ENCODE data around the gene IER3.
"Not testable (repeated sequence)": the region's sequence is repeated elsewhere in the genome, so short reads cannot be mapped to it uniquely, and the experiment has no call there.

IER3 gene

DNA sequence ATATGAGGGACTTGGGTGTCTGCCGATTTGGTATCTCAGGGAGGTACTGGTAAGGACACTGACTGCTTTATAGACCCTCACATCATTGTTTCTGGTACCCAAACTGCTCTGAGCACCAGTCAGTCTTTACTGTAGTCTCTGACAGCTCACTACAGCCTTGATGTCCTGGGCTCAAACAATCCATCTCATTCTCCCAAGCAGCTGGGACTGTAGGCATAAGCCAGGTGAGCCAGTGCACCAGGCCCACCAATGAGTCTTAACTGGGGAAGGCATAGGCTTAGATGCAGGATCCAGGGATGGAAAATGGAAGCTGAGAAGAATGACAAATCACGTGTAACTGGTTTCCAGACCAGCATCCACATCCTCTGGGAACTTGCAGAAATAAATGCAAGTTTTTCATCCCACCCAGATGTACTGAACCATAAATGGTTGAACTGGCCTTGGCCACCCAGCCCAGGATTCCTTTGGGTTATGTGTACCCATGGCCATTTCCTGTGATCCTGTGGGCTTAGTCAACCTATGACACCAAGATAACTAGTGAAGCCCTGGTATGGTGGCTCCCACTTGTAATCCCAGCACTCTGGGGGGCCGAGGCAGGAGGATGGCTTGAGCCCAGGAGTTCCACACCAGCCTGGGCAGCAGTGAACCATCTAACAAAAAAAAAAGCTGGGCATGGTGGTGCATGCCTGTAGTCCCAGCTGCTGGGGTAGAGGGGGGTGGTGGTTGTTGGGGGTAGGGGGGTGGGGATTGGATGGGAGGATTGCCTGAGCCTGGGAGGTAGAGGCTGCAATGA lies 18.4 kb downstream of the IER3 start:
- FAIRE-seq (peak; percentile 61), DNase-seq (ENCODE audit: low spot score) (peak; percentile 86)

GRCh38 chr6:30724906-30725667 lies 19.3 kb downstream of the IER3 start:
- DNase-seq (ENCODE audit: low spot score) (no peak), FAIRE-seq (no peak)

- FAIRE-seq; DNase-seq (ENCODE audit: low spot score): not testable (repeated sequence)
Observed at GRCh38 chr6:30723843-30724741, 20.3 kb downstream of the IER3 start.

GRCh38 chr6:30723159-30723842 lies 21.0 kb downstream of the IER3 start:
- not testable (repeated sequence) for DNase-seq (ENCODE audit: low spot score); FAIRE-seq

GRCh38 chr6:30722280-30723112 lies 21.9 kb downstream of the IER3 start:
- DNase-seq (ENCODE audit: low spot score) (peak; percentile 67), FAIRE-seq (no peak)

- not testable (repeated sequence) for DNase-seq (ENCODE audit: low spot score); FAIRE-seq
Observed at GRCh38 chr6:30722025-30722279, 22.4 kb downstream of the IER3 start.

DNA sequence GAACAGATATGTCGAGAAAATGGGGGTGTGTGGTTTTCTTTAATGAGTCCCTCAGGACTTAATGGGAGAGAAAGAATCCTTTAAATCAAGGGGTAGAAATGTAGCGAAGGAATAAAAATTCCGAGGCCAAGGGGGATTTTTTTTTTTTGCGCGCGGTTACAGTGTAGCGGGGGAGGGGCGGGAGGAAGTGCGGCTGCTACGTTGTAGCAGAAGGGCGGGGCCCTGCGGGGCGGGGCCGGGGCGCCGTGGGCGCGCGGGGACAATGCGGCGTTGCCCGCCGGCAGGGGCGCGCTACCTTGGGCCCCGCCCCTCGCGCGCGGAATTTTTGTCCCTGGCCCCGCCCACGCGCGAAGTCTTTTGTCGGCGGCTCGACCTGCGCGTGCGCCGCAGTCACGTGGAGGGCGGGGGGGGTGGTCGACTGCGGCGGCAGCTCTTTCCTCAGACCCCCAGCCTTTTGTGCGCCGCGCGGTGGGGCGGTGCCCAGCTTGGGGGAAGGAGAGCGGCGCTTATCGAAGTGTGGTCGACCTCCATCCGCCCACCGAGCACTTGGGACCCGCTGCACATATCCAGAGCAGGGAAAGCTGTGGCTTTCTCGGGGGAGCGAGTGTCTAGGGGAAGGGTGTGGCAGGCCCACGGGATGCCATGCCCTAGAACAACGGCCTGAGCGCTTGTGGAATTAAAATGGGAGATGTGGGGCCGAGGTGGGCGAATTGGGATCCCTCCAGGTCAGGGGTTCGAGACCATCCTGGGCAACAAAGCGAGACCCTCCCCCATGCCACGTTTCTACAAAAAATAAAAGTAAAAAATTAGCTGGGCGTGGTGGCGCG lies 22.9 kb downstream of the IER3 start:
- FAIRE-seq (no peak), DNase-seq (ENCODE audit: low spot score) (peak; percentile 70)

DNA sequence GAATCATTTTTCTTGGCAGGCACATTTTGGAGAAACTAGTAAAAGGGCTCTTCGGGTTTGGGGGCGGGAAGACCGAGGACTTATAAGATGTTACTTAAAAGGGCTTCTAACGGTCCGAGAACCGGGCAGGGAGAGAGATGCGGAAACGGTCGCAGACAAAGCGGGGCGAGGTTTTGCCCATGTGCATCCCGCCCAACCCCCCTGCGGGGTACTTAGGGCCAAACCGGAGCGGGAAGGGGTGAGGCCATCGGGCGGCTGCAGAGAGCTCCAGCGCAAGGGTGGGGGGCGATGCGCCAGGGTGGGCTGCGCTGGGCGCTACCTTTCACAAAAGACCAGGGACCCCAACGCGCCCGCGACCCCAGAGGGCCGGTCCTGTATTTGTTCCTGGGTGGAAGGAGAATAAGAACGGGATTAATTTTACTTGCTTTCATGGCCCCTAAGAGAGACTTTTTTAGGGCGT lies 23.6 kb downstream of the IER3 start:
- DNase-seq (ENCODE audit: low spot score) (peak; percentile 43), FAIRE-seq (no peak)

DNA sequence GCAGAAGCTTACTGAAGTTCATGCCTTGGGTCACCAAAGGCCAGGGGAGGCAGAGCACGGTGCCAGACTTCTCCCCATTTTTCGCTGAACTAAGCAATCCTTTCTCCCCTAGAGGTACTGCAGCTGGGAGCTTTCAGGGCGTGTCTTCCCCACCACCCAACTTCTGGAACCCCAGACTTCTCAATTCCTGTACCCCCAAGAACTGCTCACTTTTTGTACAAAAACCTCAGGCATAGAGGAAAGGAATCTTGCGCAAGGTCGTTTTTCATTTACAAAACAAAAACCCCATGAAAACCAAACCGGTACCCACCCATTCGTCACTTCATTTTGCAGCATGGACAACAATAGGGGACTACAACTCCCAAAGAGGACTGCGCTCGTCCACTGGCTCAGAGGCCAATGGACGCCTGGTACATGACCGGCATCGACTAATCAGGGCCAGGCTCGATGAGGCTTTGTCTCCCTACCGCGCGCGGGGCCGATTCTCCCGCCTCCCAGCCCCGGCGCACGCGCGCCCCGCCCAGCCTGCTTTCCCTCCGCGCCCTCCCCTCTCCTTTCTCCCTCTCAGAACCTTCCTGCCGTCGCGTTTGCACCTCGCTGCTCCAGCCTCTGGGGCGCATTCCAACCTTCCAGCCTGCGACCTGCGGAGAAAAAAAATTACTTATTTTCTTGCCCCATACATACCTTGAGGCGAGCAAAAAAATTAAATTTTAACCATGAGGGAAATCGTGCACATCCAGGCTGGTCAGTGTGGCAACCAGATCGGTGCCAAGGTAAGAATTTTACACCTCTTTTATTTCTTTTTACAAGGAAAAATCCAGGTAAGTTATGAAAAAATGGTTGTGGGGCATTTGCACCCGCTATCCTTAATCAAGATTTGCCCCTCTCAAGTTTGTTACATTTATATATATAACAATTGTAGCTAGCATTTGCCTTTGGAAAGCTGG lies 24.3 kb downstream of the IER3 start, which contains the start of gene TUBB:
TSS of gene TUBB (plus strand) at position 562 of the 947 bp plus-strand sequence. CDS start at position 717, 155 bp downstream.
- DNase-seq (ENCODE audit: low spot score) (peak; percentile 93), FAIRE-seq (peak; percentile 51)

GRCh38 chr6:30719356-30719755 lies 25.0 kb downstream of the IER3 start:
- FAIRE-seq (no peak), DNase-seq (ENCODE audit: low spot score) (no peak)

- not testable (repeated sequence) for DNase-seq (ENCODE audit: low spot score); FAIRE-seq
Observed at GRCh38 chr6:30717845-30718720, 26.3 kb downstream of the IER3 start.

DNA sequence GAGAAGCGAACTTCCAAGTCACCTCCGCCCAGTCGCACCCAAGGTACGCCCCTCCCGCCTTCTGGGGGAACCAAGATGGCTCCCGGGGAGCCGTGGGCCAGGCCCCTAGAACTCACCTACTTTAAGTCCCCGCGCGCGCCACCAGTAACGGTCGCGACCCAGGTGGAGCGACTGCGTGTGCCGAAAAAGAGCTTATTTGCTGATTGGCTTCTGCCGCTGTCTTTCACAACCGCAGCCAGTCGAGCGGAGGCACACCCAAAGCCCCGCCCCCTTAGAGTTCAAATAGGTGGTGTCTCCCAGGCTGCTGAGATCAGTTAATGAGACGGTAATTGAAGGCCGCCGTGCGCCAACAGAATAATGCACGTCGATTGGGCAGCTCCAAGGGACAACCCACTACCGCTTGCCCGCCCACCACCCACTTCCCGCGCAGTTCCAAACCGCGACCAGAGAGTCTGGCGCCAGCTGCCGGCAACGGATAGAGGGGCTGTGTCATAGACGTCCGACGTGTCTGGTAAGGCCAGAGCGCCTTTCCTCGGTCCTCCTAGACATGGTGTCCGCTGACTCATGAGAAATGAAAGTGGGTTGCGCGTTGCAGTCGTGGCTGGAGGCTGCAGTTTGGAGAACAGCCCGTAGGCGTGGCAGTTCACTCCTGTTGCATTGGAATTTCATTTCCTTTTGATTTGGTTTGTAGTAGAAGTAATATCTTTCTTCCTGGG lies 27.1 kb downstream of the IER3 start, which contains the start of gene MDC1:
TSS of gene MDC1 (minus strand) at position 153 of the 716 bp plus-strand sequence. CDS start 2,106 bp downstream, outside the sequence.
- FAIRE-seq (peak; percentile 92), DNase-seq (ENCODE audit: low spot score) (peak; percentile 100)

DNA sequence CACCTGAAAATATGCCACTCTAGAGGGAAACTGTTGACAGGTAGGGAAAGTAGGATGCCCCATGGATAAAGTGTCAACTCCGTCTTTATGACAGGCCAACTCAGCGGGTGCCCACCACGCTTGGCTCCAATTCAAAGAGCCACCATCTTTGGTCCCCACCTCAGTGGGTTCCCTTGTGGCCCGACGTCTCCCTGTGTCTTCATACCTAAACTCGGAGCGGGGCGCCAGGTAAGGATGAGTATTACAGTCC lies 27.5 kb downstream of the IER3 start:
- FAIRE-seq = no peak
- no peak for DNase-seq (ENCODE audit: low spot score)

GRCh38 chr6:30714263-30714662 lies 30.1 kb downstream of the IER3 start:
- FAIRE-seq (no peak), DNase-seq (ENCODE audit: low spot score) (no peak)

- DNase-seq (ENCODE audit: low spot score) (no peak), FAIRE-seq (no peak)
Observed at GRCh38 chr6:30712441-30712945, 31.9 kb downstream of the IER3 start.

DNA sequence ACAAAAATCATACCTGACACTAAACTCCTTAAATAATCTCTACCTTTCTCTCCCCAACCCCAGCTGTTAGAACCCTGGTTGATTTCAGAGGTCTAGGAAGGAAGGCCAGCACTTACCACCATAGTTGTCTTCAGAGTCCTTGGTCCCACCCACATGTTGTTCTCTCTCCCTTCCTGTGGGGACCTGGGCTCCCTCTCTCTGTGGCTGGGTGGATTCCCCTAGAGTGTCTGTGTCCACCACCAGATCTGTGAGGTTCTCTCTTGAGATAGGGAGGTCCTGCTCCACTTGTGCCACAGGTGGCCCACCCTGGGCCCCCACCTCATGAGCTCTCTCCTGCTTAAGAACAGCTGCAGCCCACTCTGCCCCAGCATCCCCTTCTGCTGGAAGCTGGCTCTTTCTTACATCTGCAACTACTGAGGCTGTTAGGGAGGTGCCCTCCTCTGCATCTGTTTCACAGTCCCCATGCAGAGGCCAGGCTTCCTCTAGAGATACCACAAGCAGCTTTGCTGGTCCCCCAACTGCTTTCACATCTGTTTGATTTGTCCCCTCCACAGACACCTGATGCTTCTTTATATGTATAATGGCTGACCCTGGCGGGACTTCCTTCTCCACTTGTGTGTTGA lies 32.5 kb downstream of the IER3 start:
- DNase-seq (ENCODE audit: low spot score) = no peak
- no peak for FAIRE-seq

All from RCC 7860 (cell line).